HepG2 (cell line): ENCODE results near the gene DUSP22. TPM values are rescaled to one million over a fixed set of nuclear protein-coding genes. Genes with fewer than 3 reads are reported as not detected.
A peak's percentile ranks its signal among the peaks of the same experiment; 100 is the strongest.

Experiments
- ATAC-seq: fragments of 200-7000 bp; cut with Tn5 transposase; 3 replicates; pipeline ENCODE4 v1.9.1; 2020; ENCODE audit warnings: mild to moderate bottlenecking, moderate library complexity
- BruUV-seq: library from RNA; stranded (reverse); fragments of 400-500 nt; replicated peaks from 2 replicates; lab custom pipeline; 2021; lab: Mats Ljungman, UMichigan
- CTCF ChIA-PET: fragments of 300-600 bp; formaldehyde crosslinking; extraction: SDS; loops from one replicate; lab custom pipeline; 2021; ENCODE audit warnings: low total read pairs, inconsistent platforms, low intra/inter-chr PET ratio; lab: Yijun Ruan, JAX
- POLR2A ChIA-PET: fragments of 350-600 bp; sonication (Branson Sonifier 250); formaldehyde crosslinking; loops from one replicate; lab custom pipeline; 2020; ENCODE audit warnings: antibody characterized with exemption, inconsistent platforms; lab: Yijun Ruan, JAX
- DNase-seq: peaks from one replicate; pipeline ENCODE4 v3.0.0-alpha.2; 2015; ENCODE audit warnings: low spot score
- FAIRE-seq: peaks from 3 replicates; lab custom pipeline; 2011; peaks lifted over from hg19 to GRCh38; lab: Jason Lieb, UNC
- H2AFZ ChIP-seq: one replicate; pipeline ENCODE4 v1.6.1; 2011; ENCODE audit warnings: low read length, inconsistent platforms
- H3K27ac ChIP-seq: fragments of 300-600 bp; 3 replicates; pipeline ENCODE4 v1.8.0; 2011; ENCODE audit warnings: mixed run types, mild to moderate bottlenecking, mixed read lengths, low read length, inconsistent platforms; ENCODE audit not compliant: insufficient read depth; ENCODE audit errors: extremely low read length
- H3K27me3 ChIP-seq, 2 experiments: fragments of 200-600 bp in 1 of 2; 2 replicates in 1 of 2; 3 replicates in 1 of 2; pipeline versions ENCODE4 v1.6.0 to v1.8.0; 2011; ENCODE audit warnings: low read length in 2 of 2, mild to moderate bottlenecking in 2 of 2, moderate library complexity in 2 of 2, inconsistent platforms in 1 of 2; ENCODE audit not compliant: insufficient read depth in 2 of 2, control insufficient read depth in 1 of 2
- H3K36me3 ChIP-seq, 2 experiments: fragments of 200-600 bp in 1 of 2; replicated peaks in 1 of 2; 2 replicates in 1 of 2; 3 replicates in 1 of 2; pipeline versions ENCODE4 v1.5.1 to v1.8.0; 2011; ENCODE audit warnings: low read length in 2 of 2, inconsistent platforms in 1 of 2; ENCODE audit not compliant: insufficient read depth in 2 of 2, control insufficient read depth in 1 of 2
- H3K4me1 ChIP-seq: 2 replicates; pipeline ENCODE4 v1.5.1; 2012; ENCODE audit warnings: low read length, inconsistent platforms; ENCODE audit not compliant: insufficient read depth
- H3K4me2 ChIP-seq: 2 replicates; pipeline ENCODE4 v1.6.0; 2011; ENCODE audit warnings: low read depth, low read length, inconsistent platforms
- H3K4me3 ChIP-seq, 3 experiments: fragments of 200-600 bp in 1 of 3; sonication (generic), shearing (Covaris generic) in 1 of 3; replicated peaks in 1 of 3; 2 replicates each; pipeline ENCODE4 v1.5.1; 2011 to 2016; ENCODE audit warnings: low read length in 3 of 3, inconsistent platforms in 2 of 3, low read depth in 2 of 3, mild to moderate bottlenecking in 2 of 3, control low read depth in 1 of 3, mixed read lengths in 1 of 3; ENCODE audit not compliant: insufficient read depth in 1 of 3
- H3K79me2 ChIP-seq: one replicate; pipeline ENCODE4 v1.6.1; 2011; ENCODE audit warnings: low read length, inconsistent platforms; ENCODE audit not compliant: insufficient read depth
- H3K9ac ChIP-seq: 2 replicates; pipeline ENCODE4 v1.6.0; 2011; ENCODE audit warnings: mild to moderate bottlenecking, low read depth, low read length, inconsistent platforms; ENCODE audit not compliant: insufficient read depth
- H3K9me3 ChIP-seq: 2 replicates; pipeline ENCODE4 v1.5.1; 2012; ENCODE audit warnings: mild to moderate bottlenecking, low read length
- H4K20me1 ChIP-seq: 2 replicates; pipeline ENCODE4 v1.6.0; 2011; ENCODE audit warnings: inconsistent platforms, mild to moderate bottlenecking, low read length, moderate library complexity; ENCODE audit not compliant: insufficient read depth
- BORCS8-MEF2B ChIP-seq: sonication (generic); formaldehyde crosslinking; IDR thresholded peaks from 2 replicates; pipeline ENCODE4 v1.8.0; 2022; ENCODE audit warnings: mild to moderate bottlenecking, missing genetic modification reagents
- EP300 ChIP-seq, 3 experiments: sonication (generic) in 1 of 3; formaldehyde crosslinking in 1 of 3; IDR thresholded peaks; 2 replicates each; pipeline versions ENCODE4 v1.5.1 to v1.6.1; 2011 to 2020; ENCODE audit warnings: low read depth in 2 of 3, low read length in 2 of 3, borderline replicate concordance in 1 of 3, improper control_type of control experiment in 1 of 3, mild to moderate bottlenecking in 1 of 3, missing genetic modification reagents in 1 of 3, moderate library complexity in 1 of 3
- HES4 ChIP-seq: sonication (generic); formaldehyde crosslinking; IDR thresholded peaks from 2 replicates; pipeline ENCODE4 v1.9.0; 2021; ENCODE audit warnings: mild to moderate bottlenecking, missing genetic modification reagents, borderline replicate concordance
- MED1 ChIP-seq: sonication (generic); formaldehyde crosslinking; IDR thresholded peaks from 2 replicates; pipeline ENCODE4 v1.4.0; 2020; ENCODE audit warnings: missing genetic modification reagents
- RCOR2 ChIP-seq: IDR thresholded peaks from 2 replicates; pipeline ENCODE4 v1.6.1; 2016; ENCODE audit warnings: missing biosample characterization, missing genetic modification reagents
- SALL1 ChIP-seq: sonication (generic); formaldehyde crosslinking; IDR thresholded peaks from 2 replicates; pipeline ENCODE4 v1.8.0; 2022; ENCODE audit warnings: mild to moderate bottlenecking, missing genetic modification reagents
- SETDB1 ChIP-seq: sonication (generic); formaldehyde crosslinking; IDR thresholded peaks from 2 replicates; pipeline ENCODE4 v1.5.1; 2020; ENCODE audit warnings: missing genetic modification reagents, mild to moderate bottlenecking, borderline replicate concordance
- ZBTB33 ChIP-seq: sonication (generic); formaldehyde crosslinking; IDR thresholded peaks from 2 replicates; pipeline ENCODE4 v1.4.0; 2020; ENCODE audit warnings: missing genetic modification reagents
- ZFP37 ChIP-seq: sonication (generic); formaldehyde crosslinking; IDR thresholded peaks from 2 replicates; pipeline ENCODE4 v1.4.0; 2020; ENCODE audit warnings: missing genetic modification reagents, borderline replicate concordance
- WGBS: methylation state at CpG from one replicate; pipeline ENCODE4 v1.1.6; 2017; ENCODE audit warnings: low lambda C conversion rate; 5-methylcytosine and 5-hydroxymethylcytosine counted together
- in situ Hi-C: cut with HindIII; loops from 2 replicates; pipeline ENCODE4 v1.10.0; 2017; ENCODE audit warnings: low pct_unique_long_range_greater_than_20kb; ENCODE audit not compliant: extremely low pct_ligation_motif_present
- intact Hi-C: fragments of 100-400 bp; cut with micrococcal nuclease; formaldehyde crosslinking; loops from one replicate; pipeline ENCODE4 v1.10.0; 2022; ENCODE audit not compliant: unreplicated experiment
- polyA plus RNA-seq, 8 experiments: library from polyadenylated mRNA; depleted of rRNA in 3 of 8; stranded (reverse) in 7 of 8; unstranded in 1 of 8; fragments of >200 nt; fragmentation: Illumina TruSeq in 4 of 8; extraction: Trizol in 4 of 8; gene quantifications; 2 replicates each; pipeline versions ENCODE4 v1.2.1 to v1.2.3, GENCODE V29; 2011 to 2016; ENCODE audit warnings: low read depth in 4 of 8, missing spikeins in 1 of 8, mixed read lengths in 1 of 8; ENCODE audit not compliant: insufficient read depth in 1 of 8
- total RNA-seq, 5 experiments: library from RNA; depleted of rRNA; stranded (reverse); fragments of >200 nt; fragmentation: Illumina TruSeq; extraction: Trizol; gene quantifications; 2 replicates each; pipeline ENCODE4 v1.2.3, GENCODE V29; 2016; ENCODE audit warnings: low read depth in 1 of 5
- TF ChIP-seq, protein P1 (sequence below): sonication (generic); formaldehyde crosslinking; IDR thresholded peaks from 2 replicates; pipeline ENCODE4 v1.4.0; 2020; ENCODE audit warnings: mild to moderate bottlenecking, low read depth, missing genetic modification reagents
- TF ChIP-seq, protein P2 (sequence below): sonication (generic); formaldehyde crosslinking; IDR thresholded peaks from 2 replicates; pipeline ENCODE4 v1.5.1; 2020; ENCODE audit warnings: mild to moderate bottlenecking, missing genetic modification reagents, moderate library complexity

The DUSP22 gene
- total and polyA plus RNA-seq, 2 of the 13 experiments (the other 11 are each of a cell fraction or from before 2014, with no cell fraction given): 20.2 to 32.8 TPM

- TF ChIP-seq RCOR2 (CRISPR knock-in tag): no peak
- no peak for TF ChIP-seq ZFP37
- no peak for TF ChIP-seq SETDB1 (CRISPR knock-in tag)
Measured at GRCh38 chr6:360349-360748, 68.1 kb downstream of the DUSP22 start (continued).

- Histone ChIP-seq H3K4me2 (peak overlapping the region; percentile 40; the same call in 1 of the 2 replicates), H3K27ac (no peak overlapping the region), H3K36me3 (no peaks in the 10 kb centered on the region), H3K9me3 (no peaks in the 10 kb centered on the region), H4K20me1 (no peaks in the 10 kb centered on the region), H3K79me2 (no peaks in the 10 kb centered on the region), H3K9ac (no peak overlapping the region), H3K4me3 (no peak overlapping the region), H3K27me3 (peaks cover 0 to 18% of the 10 kb centered on the region in 2 experiments; a peak in 4 of 5 replicates), H3K4me1 (peaks cover 16% of the 10 kb centered on the region), H2AFZ (no peak overlapping the region)
- DNase-seq: no peak
- in situ Hi-C loops (no loop called here), intact Hi-C loops (loop anchor here (1.0 kb wide), 1 partner anchor 173 kb away; no protein-coding TSS in a partner anchor)
- CTCF ChIA-PET: no interaction called here
- no TSS peak for BruUV-seq
- ATAC-seq: peak; percentile 18; the same call in 2 of the 3 replicates
- POLR2A ChIA-PET: interaction anchor here (1.2 to 1.8 kb wide), 2 partner anchors 140 to 162 kb away, joined by 3 to 4 read pairs; no protein-coding TSS in a partner anchor
- WGBS: 53% methylated on average over 19 of the region's 19 CpGs
- no peak for FAIRE-seq
- no peak for TF ChIP-seq EP300 (IDR thresholded peaks at IDR 0.05; ENCODE audit: low read depth in 2 of 2, low read length in 2 of 2)
- no peak for TF ChIP-seq EP300 (CRISPR knock-in tag; IDR thresholded peaks at IDR 0.05; ENCODE audit: borderline replicate concordance)
- no peak for TF ChIP-seq MED1
- TF ChIP-seq HES4 (CRISPR knock-in tag): no peak
- TF ChIP-seq, protein P1, sequence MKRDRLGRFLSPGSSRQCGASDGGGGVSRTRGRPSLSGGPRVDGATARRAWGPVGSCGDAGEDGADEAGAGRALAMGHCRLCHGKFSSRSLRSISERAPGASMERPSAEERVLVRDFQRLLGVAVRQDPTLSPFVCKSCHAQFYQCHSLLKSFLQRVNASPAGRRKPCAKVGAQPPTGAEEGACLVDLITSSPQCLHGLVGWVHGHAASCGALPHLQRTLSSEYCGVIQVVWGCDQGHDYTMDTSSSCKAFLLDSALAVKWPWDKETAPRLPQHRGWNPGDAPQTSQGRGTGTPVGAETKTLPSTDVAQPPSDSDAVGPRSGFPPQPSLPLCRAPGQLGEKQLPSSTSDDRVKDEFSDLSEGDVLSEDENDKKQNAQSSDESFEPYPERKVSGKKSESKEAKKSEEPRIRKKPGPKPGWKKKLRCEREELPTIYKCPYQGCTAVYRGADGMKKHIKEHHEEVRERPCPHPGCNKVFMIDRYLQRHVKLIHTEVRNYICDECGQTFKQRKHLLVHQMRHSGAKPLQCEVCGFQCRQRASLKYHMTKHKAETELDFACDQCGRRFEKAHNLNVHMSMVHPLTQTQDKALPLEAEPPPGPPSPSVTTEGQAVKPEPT (CRISPR knock-in tag): peak; percentile 73; the same call in 1 of the 2 replicates
- TF ChIP-seq SALL1 (CRISPR knock-in tag): 0 out of 2 replicates have a peak, but pooled peaks have one; percentile 26
- TF ChIP-seq ZBTB33 (CRISPR knock-in tag): peak; percentile 77
- TF ChIP-seq, protein P2, sequence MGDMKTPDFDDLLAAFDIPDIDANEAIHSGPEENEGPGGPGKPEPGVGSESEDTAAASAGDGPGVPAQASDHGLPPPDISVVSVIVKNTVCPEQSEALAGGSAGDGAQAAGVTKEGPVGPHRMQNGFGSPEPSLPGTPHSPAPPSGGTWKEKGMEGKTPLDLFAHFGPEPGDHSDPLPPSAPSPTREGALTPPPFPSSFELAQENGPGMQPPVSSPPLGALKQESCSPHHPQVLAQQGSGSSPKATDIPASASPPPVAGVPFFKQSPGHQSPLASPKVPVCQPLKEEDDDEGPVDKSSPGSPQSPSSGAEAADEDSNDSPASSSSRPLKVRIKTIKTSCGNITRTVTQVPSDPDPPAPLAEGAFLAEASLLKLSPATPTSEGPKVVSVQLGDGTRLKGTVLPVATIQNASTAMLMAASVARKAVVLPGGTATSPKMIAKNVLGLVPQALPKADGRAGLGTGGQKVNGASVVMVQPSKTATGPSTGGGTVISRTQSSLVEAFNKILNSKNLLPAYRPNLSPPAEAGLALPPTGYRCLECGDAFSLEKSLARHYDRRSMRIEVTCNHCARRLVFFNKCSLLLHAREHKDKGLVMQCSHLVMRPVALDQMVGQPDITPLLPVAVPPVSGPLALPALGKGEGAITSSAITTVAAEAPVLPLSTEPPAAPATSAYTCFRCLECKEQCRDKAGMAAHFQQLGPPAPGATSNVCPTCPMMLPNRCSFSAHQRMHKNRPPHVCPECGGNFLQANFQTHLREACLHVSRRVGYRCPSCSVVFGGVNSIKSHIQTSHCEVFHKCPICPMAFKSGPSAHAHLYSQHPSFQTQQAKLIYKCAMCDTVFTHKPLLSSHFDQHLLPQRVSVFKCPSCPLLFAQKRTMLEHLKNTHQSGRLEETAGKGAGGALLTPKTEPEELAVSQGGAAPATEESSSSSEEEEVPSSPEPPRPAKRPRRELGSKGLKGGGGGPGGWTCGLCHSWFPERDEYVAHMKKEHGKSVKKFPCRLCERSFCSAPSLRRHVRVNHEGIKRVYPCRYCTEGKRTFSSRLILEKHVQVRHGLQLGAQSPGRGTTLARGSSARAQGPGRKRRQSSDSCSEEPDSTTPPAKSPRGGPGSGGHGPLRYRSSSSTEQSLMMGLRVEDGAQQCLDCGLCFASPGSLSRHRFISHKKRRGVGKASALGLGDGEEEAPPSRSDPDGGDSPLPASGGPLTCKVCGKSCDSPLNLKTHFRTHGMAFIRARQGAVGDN (CRISPR knock-in tag): peak; percentile 53
- TF ChIP-seq BORCS8-MEF2B: 0 out of 2 replicates have a peak, but pooled peaks have one; percentile 12
Measured at GRCh38 chr6:360764-361373, 68.6 kb downstream of the DUSP22 start.
